Mesendoderm (in vitro differentiated cells): ENCODE data around the gene C1orf105.
A peak's percentile ranks its signal among the peaks of the same experiment; 100 is the strongest.
"Not testable (repeated sequence)": the region's sequence is repeated elsewhere in the genome, so short reads cannot be mapped to it uniquely, and the experiment has no call there.

Experiments
- DNase-seq: peaks from one replicate; pipeline ENCODE4 v3.0.0; 2013
- H2AK5ac ChIP-seq: 2 replicates; pipeline ENCODE4 v1.6.1; 2013; ENCODE audit warnings: low read length, inconsistent platforms
- H2BK120ac ChIP-seq: 2 replicates; pipeline ENCODE4 v1.6.1; 2013; ENCODE audit warnings: low read depth, mild to moderate bottlenecking, low read length, moderate library complexity, mixed read lengths
- H2BK15ac ChIP-seq: replicated peaks from 2 replicates; pipeline ENCODE4 v1.6.1; 2013; ENCODE audit warnings: low read depth, mild to moderate bottlenecking, moderate library complexity
- H2BK5ac ChIP-seq: 2 replicates; pipeline ENCODE4 v1.6.1; 2013; ENCODE audit warnings: low read length, inconsistent platforms
- H3K18ac ChIP-seq: 2 replicates; pipeline ENCODE4 v1.6.1; 2013; ENCODE audit warnings: mild to moderate bottlenecking, low read length, mixed read lengths
- H3K23ac ChIP-seq: one replicate; pipeline ENCODE4 v1.6.1; 2013; ENCODE audit warnings: low read length
- H3K27ac ChIP-seq: 2 replicates; pipeline ENCODE4 v1.5.1; 2013; ENCODE audit warnings: low read depth, mild to moderate bottlenecking, inconsistent platforms, low read length, moderate library complexity
- H3K27me3 ChIP-seq: 2 replicates; pipeline ENCODE4 v1.6.1; 2013; ENCODE audit warnings: low read length, control low read depth, mild to moderate bottlenecking, inconsistent platforms; ENCODE audit not compliant: insufficient read depth, poor library complexity
- H3K36me3 ChIP-seq: 2 replicates; pipeline ENCODE4 v1.6.1; 2013; ENCODE audit warnings: low read length, inconsistent platforms; ENCODE audit not compliant: control insufficient read depth, insufficient read depth
- H3K4ac ChIP-seq: one replicate; pipeline ENCODE4 v1.6.1; 2013; ENCODE audit warnings: low read depth, mild to moderate bottlenecking, low read length, moderate library complexity
- H3K4me1 ChIP-seq: 2 replicates; pipeline ENCODE4 v1.6.1; 2013; ENCODE audit warnings: low read depth, low read length, inconsistent platforms; ENCODE audit not compliant: control insufficient read depth
- H3K4me2 ChIP-seq: 2 replicates; pipeline ENCODE4 v1.6.1; 2013; ENCODE audit warnings: low read length
- H3K4me3 ChIP-seq: 2 replicates; pipeline ENCODE4 v1.5.1; 2013; ENCODE audit warnings: mild to moderate bottlenecking, low read length
- H3K56ac ChIP-seq: one replicate; pipeline ENCODE4 v1.6.1; 2013; ENCODE audit warnings: low read length
- H3K79me1 ChIP-seq: 2 replicates; pipeline ENCODE4 v1.6.1; 2013; ENCODE audit warnings: low read length, inconsistent platforms
- H3K79me2 ChIP-seq: 2 replicates; pipeline ENCODE4 v1.6.1; 2013; ENCODE audit warnings: mild to moderate bottlenecking, low read length; ENCODE audit not compliant: control insufficient read depth, insufficient read depth
- H3K9ac ChIP-seq: 2 replicates; pipeline ENCODE4 v1.6.1; 2013; ENCODE audit warnings: low read length, inconsistent platforms
- H4K5ac ChIP-seq: one replicate; pipeline ENCODE4 v1.6.1; 2013; ENCODE audit warnings: low read length
- H4K8ac ChIP-seq: one replicate; pipeline ENCODE4 v1.6.1; 2013; ENCODE audit warnings: low read depth, mild to moderate bottlenecking, control low read depth, low read length, moderate library complexity
- WGBS: extraction: QIAGEN DNeasy Blood & Tissue Kit; methylation state at CpG from one replicate; pipeline ENCODE4 v1.1.7; 2013; ENCODE audit warnings: low lambda C conversion rate, missing lambda C conversion rate; ENCODE audit not compliant: insufficient coverage; ENCODE audit errors: extremely low coverage; 5-methylcytosine and 5-hydroxymethylcytosine counted together

C1orf105 gene

DNA sequence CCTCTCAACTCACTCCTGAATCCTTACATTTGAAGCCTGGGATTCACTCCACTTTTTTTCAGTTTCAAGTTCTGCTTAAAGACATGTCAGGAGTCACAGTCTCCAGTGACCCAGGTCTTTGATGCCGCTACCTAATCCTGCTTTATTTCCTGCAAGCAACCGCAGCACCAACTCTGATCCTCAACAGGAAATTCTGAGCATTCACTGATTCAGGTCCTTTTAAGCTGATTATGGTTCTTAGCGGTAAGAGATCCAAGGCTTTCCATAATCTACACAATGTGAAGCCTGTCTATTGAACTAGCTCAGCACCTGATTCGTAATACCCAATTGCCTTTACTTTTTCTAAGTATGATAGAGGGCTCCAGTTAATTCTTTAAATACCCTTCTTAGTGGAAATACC, 67.1 kb downstream of the C1orf105 start:
- H3K79me1 ChIP-seq = no peaks in the 10 kb centered on the region
- H2BK120ac ChIP-seq = no peak overlapping the region
- DNase-seq = no peak
- H3K79me2 ChIP-seq = no peaks in the 10 kb centered on the region
- no peak overlapping the region for H3K4ac ChIP-seq
- no peaks in the 10 kb centered on the region for H3K27me3 ChIP-seq
- H2BK15ac ChIP-seq = no peak overlapping the region
- no peak overlapping the region for H4K8ac ChIP-seq
- no peak overlapping the region for H4K5ac ChIP-seq
- H3K27ac ChIP-seq = no peak overlapping the region
- no peak overlapping the region for H3K56ac ChIP-seq
- no peaks in the 10 kb centered on the region for H3K36me3 ChIP-seq
- no CpG with 5 or more reads among the region's 4 CpGs for WGBS
- H2BK5ac ChIP-seq = no peak overlapping the region
- no peak overlapping the region for H3K23ac ChIP-seq
- H3K18ac ChIP-seq = no peak overlapping the region
- no peak overlapping the region for H3K4me2 ChIP-seq
- no peaks in the 10 kb centered on the region for H3K4me1 ChIP-seq
- no peak overlapping the region for H3K9ac ChIP-seq
- no peak overlapping the region for H3K4me3 ChIP-seq
- no peak overlapping the region for H2AK5ac ChIP-seq

DNA sequence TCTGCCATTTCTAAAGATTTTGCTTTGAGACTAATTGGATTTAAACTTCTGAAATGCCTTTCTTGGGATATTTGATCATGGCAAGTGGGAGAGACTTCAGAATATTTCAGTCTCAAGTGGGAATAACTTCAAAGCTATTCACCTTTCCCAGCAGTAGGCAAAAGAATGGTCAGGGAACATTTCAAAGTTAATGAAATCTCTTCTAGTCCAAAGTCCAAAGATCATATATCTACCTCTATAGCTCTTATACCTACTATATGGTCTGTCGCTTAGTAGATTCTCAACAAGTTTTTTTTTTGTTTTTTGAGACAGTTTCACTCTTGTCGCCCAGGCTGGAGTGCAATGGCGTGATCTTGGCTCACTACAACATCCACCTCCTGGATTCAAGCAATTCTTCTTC, 67.9 kb downstream of the C1orf105 start:
- Histone ChIP-seq H3K4me1 (no peaks in the 10 kb centered on the region), H2BK5ac (no peak overlapping the region), H3K27me3 (no peaks in the 10 kb centered on the region), H3K36me3 (no peaks in the 10 kb centered on the region), H3K4ac (no peak overlapping the region), H3K79me2 (no peaks in the 10 kb centered on the region), H3K23ac (no peak overlapping the region), H3K4me2 (no peak overlapping the region), H2BK120ac (no peak overlapping the region), H4K8ac (no peak overlapping the region), H3K4me3 (no peak overlapping the region), H2AK5ac (no peak overlapping the region), H4K5ac (no peak overlapping the region), H3K27ac (no peak overlapping the region), H2BK15ac (no peak overlapping the region), H3K56ac (no peak overlapping the region), H3K9ac (no peak overlapping the region), H3K79me1 (no peaks in the 10 kb centered on the region), H3K18ac (no peak overlapping the region)
- no CpG with 5 or more reads among the region's 3 CpGs for WGBS
- DNase-seq = no peak

DNA sequence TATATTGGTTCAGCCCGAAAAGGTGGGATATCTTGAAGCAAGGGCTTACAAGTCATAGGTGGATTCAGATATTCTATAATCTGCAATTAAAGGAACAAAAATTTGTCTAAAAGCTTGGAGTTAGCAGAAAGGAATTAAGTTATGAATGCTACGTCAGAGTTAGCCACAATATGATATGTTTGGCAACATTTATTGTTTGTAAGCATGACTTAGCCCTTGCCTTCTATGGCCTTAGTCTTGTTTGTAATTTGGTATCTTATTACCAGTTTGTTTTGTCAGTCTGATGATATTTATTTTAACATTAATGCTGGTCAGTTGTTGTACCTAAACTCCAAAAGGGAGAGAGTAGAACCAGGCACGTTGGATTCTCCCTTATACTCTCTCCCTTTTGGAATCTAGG, 69.4 kb downstream of the C1orf105 start:
- no peak overlapping the region for H2BK5ac ChIP-seq
- no peak overlapping the region for H3K4me3 ChIP-seq
- H2BK15ac ChIP-seq = no peak overlapping the region
- WGBS = no CpG with 5 or more reads among the region's 3 CpGs
- no peak overlapping the region for H2BK120ac ChIP-seq
- H3K56ac ChIP-seq = no peak overlapping the region
- no peak overlapping the region for H3K18ac ChIP-seq
- H4K5ac ChIP-seq = no peak overlapping the region
- no peak for DNase-seq
- no peak overlapping the region for H3K23ac ChIP-seq
- H3K4me2 ChIP-seq = no peak overlapping the region
- H3K36me3 ChIP-seq = no peaks in the 10 kb centered on the region
- H3K79me1 ChIP-seq = no peaks in the 10 kb centered on the region
- no peaks in the 10 kb centered on the region for H3K27me3 ChIP-seq
- H3K4me1 ChIP-seq = no peaks in the 10 kb centered on the region
- no peak overlapping the region for H3K9ac ChIP-seq
- no peak overlapping the region for H3K4ac ChIP-seq
- no peaks in the 10 kb centered on the region for H3K79me2 ChIP-seq
- no peak overlapping the region for H2AK5ac ChIP-seq
- no peak overlapping the region for H4K8ac ChIP-seq
- no peak overlapping the region for H3K27ac ChIP-seq

DNA sequence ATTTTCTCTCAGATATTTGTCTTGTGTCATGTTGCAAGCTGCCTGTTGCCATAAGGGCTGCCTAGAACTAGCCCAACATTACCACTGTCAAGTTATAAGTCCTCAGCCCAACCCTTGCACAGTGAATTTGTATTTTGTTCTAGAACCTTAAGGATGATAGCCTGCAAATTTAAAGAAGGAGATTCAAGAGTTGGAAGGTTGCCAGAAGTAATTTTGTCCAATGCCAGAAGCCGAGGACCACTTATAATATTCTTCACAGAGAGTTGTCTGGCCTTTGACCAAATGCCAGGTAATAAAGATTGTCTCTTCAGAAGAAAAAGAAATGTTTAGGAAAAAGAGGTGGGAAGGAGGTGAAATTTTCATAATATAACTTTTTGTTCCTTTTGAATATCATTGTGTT, 71.9 kb downstream of the C1orf105 start:
- Histone ChIP-seq H3K56ac (no peak overlapping the region), H3K27ac (no peak overlapping the region), H2BK15ac (no peak overlapping the region), H4K5ac (no peak overlapping the region), H3K4me3 (no peak overlapping the region), H3K4me1 (no peaks in the 10 kb centered on the region), H3K18ac (no peak overlapping the region), H3K9ac (no peak overlapping the region), H2AK5ac (no peak overlapping the region), H2BK120ac (no peak overlapping the region), H3K4me2 (no peak overlapping the region), H3K36me3 (no peaks in the 10 kb centered on the region), H2BK5ac (no peak overlapping the region), H3K27me3 (no peaks in the 10 kb centered on the region), H4K8ac (no peak overlapping the region), H3K79me2 (no peaks in the 10 kb centered on the region), H3K79me1 (no peaks in the 10 kb centered on the region), H3K23ac (no peak overlapping the region), H3K4ac (no peak overlapping the region)
- no peak for DNase-seq
- no CpG with 5 or more reads among the region's 1 CpG for WGBS

GRCh38 chr1:172494166-172494565, 73.7 kb downstream of the C1orf105 start:
- no peak overlapping the region for H3K18ac ChIP-seq
- H3K23ac ChIP-seq = no peak overlapping the region
- no peaks in the 10 kb centered on the region for H3K27me3 ChIP-seq
- H3K56ac ChIP-seq = no peak overlapping the region
- H3K79me1 ChIP-seq = no peaks in the 10 kb centered on the region
- H2BK15ac ChIP-seq = no peak overlapping the region
- no peak overlapping the region for H2AK5ac ChIP-seq
- no peak for DNase-seq
- WGBS = no CpG with 5 or more reads among the region's 2 CpGs
- no peak overlapping the region for H3K4ac ChIP-seq
- H3K4me2 ChIP-seq = no peak overlapping the region
- H3K79me2 ChIP-seq = no peaks in the 10 kb centered on the region
- H3K9ac ChIP-seq = no peak overlapping the region
- H2BK120ac ChIP-seq = peak overlapping the region; percentile 6
- no peak overlapping the region for H4K8ac ChIP-seq
- H2BK5ac ChIP-seq = no peak overlapping the region
- H3K36me3 ChIP-seq = no peaks in the 10 kb centered on the region
- H3K27ac ChIP-seq = no peak overlapping the region
- no peak overlapping the region for H3K4me3 ChIP-seq
- no peak overlapping the region for H4K5ac ChIP-seq
- H3K4me1 ChIP-seq = no peaks in the 10 kb centered on the region

DNA sequence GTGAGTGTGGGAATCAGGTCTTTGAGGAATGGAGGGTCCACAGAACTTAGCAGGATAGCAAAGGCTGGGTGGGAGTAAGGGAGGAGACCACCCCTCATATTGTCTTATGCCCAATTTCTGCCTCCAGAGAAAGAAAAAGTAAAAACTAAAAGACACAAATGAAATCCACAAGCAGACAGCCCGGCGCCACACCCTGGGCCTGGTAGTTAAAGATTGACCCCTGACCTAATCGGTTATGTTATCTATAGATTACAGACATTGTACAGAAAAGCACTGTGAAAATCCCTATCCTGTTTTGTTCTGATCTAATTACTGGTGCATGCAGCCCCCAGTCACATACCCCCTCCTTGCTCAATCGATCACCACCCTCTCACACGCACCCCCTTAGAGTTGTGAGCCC, 75.6 kb downstream of the C1orf105 start:
- H3K27me3 ChIP-seq, H2BK5ac ChIP-seq, DNase-seq, H2BK120ac ChIP-seq, H3K79me2 ChIP-seq, H2AK5ac ChIP-seq, H3K36me3 ChIP-seq, H3K79me1 ChIP-seq, H4K8ac ChIP-seq, H3K9ac ChIP-seq, H3K4me1 ChIP-seq, H3K4me3 ChIP-seq, H3K4me2 ChIP-seq, H3K18ac ChIP-seq, H3K27ac ChIP-seq, H4K5ac ChIP-seq, H3K23ac ChIP-seq, H3K4ac ChIP-seq, H3K56ac ChIP-seq, H2BK15ac ChIP-seq: not testable (repeated sequence)
- WGBS = no CpG with 5 or more reads among the region's 5 CpGs
